ENCODE results near the gene PBRM1. TPM values are rescaled to one million over a fixed set of nuclear protein-coding genes. Genes with fewer than 3 reads are reported as not detected.

PBRM1 gene
- total and polyA plus RNA-seq, 2 of the 13 experiments (the other 11 are each of a cell fraction or from before 2014, with no cell fraction given), result 10.9 to 33.2 TPM

DNA sequence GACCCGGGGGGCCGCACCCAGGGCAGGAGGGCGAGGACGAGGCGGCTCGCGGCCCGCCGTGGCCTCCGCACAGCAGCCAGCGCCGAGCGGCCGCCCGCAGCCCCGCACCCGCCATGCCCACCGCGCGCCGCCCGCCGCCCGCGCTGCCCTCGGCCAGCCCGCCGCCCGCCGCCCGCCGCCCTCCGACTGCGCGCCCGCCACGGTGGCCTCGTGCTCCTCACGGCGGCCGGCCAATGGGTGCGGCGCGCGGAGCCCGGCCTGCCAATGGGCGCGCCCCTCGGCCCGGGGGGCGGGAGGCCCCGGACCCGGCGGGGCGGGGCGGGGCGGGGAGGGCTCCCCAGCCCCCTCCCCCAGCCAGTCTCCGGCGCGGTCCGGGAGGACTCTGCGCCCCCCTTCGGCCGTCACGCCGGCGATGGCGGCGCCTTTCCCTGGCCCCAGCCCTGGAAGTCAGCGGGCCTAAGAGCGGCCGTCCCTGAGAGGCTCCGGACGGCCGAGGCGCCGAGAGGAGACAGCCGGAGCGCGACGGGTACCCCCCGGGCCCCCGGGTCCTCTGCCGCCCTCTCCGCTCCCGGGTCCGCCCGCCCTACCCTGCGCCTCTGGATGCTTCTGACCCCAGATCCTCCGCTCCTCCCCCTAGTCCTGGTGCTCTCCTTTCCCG is 152.0 kb downstream of the PBRM1 start, which contains the start of gene NT5DC2 (continued):
- TF ChIP-seq DZIP1 (CRISPR knock-in tag; IDR thresholded peaks at IDR 0.05) (0 out of 2 replicates have a peak, but pooled peaks have one; percentile 4), UBTF (CRISPR knock-in tag; IDR thresholded peaks at IDR 0.05) (peak; percentile 4; the same call in 1 of the 2 replicates), EEA1 (CRISPR knock-in tag; IDR thresholded peaks at IDR 0.05; ENCODE audit: borderline replicate concordance) (0 out of 2 replicates have a peak, but pooled peaks have one; percentile 17), SP1 (IDR thresholded peaks at IDR 0.05) (no peak), SP1 (CRISPR knock-in tag; IDR thresholded peaks at IDR 0.05) (peak; percentile 59; the same call in 1 of the 2 replicates), ZNF670 (CRISPR knock-in tag; IDR thresholded peaks at IDR 0.05; ENCODE audit: borderline replicate concordance) (peak; percentile 47; the same call in 1 of the 2 replicates), SPEN (CRISPR knock-in tag; IDR thresholded peaks at IDR 0.05; ENCODE audit: low read depth) (peak; percentile 55; the same call in 1 of the 2 replicates), NFYB (CRISPR knock-in tag; IDR thresholded peaks at IDR 0.05) (peak; percentile 57; the same call in 1 of the 2 replicates), CCDC6 (CRISPR knock-in tag; IDR thresholded peaks at IDR 0.05) (0 out of 2 replicates have a peak, but pooled peaks have one; percentile 67), HINFP (CRISPR knock-in tag; IDR thresholded peaks at IDR 0.05; ENCODE audit: low read depth) (peak; percentile 100), TFDP2 (CRISPR knock-in tag; IDR thresholded peaks at IDR 0.05) (0 out of 2 replicates have a peak, but pooled peaks have one; percentile 11), ZNF382 (CRISPR knock-in tag; IDR thresholded peaks at IDR 0.05; ENCODE audit: borderline replicate concordance) (no peak), JUND (CRISPR knock-in tag; IDR thresholded peaks at IDR 0.05) (no peak), IKZF4 (CRISPR knock-in tag; IDR thresholded peaks at IDR 0.05; ENCODE audit: borderline replicate concordance, low read depth, not compliant biosample characterization) (peak; percentile 85)
- TF ChIP-seq, protein P1, sequence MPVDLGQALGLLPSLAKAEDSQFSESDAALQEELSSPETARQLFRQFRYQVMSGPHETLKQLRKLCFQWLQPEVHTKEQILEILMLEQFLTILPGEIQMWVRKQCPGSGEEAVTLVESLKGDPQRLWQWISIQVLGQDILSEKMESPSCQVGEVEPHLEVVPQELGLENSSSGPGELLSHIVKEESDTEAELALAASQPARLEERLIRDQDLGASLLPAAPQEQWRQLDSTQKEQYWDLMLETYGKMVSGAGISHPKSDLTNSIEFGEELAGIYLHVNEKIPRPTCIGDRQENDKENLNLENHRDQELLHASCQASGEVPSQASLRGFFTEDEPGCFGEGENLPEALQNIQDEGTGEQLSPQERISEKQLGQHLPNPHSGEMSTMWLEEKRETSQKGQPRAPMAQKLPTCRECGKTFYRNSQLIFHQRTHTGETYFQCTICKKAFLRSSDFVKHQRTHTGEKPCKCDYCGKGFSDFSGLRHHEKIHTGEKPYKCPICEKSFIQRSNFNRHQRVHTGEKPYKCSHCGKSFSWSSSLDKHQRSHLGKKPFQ (CRISPR knock-in tag; IDR thresholded peaks at IDR 0.05; ENCODE audit: insufficient replicate concordance), result peak; percentile 8
- TF ChIP-seq, protein P2, sequence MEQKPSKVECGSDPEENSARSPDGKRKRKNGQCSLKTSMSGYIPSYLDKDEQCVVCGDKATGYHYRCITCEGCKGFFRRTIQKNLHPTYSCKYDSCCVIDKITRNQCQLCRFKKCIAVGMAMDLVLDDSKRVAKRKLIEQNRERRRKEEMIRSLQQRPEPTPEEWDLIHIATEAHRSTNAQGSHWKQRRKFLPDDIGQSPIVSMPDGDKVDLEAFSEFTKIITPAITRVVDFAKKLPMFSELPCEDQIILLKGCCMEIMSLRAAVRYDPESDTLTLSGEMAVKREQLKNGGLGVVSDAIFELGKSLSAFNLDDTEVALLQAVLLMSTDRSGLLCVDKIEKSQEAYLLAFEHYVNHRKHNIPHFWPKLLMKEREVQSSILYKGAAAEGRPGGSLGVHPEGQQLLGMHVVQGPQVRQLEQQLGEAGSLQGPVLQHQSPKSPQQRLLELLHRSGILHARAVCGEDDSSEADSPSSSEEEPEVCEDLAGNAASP (CRISPR knock-in tag; IDR thresholded peaks at IDR 0.05; ENCODE audit: borderline replicate concordance), result 0 out of 2 replicates have a peak, but pooled peaks have one; percentile 14
